Uterus (tissue), 2 donors: ENCODE measurements around the gene TRANK1.

Experiments used
- POLR2A ChIP-seq, 2 donors: fragments of 450-650 bp; IDR thresholded peaks; one replicate each; pipeline ENCODE4 v1.6.1; 2016; ENCODE audit warnings: antibody characterized with exemption in 2 of 2, mild to moderate bottlenecking in 1 of 2, moderate library complexity in 1 of 2
- TF ChIP-seq, protein P1 (sequence below), 4 experiments: fragments of 200-600 bp in 2 of 4; fragments of 450-650 bp in 2 of 4; sonication (generic) in 2 of 4; IDR thresholded peaks; one replicate each; pipeline ENCODE4 v1.5.1; 2016 to 2019; ENCODE audit warnings: antibody characterized with exemption in 4 of 4, mild to moderate bottlenecking in 2 of 4, moderate library complexity in 1 of 4

- TF ChIP-seq, protein P1, sequence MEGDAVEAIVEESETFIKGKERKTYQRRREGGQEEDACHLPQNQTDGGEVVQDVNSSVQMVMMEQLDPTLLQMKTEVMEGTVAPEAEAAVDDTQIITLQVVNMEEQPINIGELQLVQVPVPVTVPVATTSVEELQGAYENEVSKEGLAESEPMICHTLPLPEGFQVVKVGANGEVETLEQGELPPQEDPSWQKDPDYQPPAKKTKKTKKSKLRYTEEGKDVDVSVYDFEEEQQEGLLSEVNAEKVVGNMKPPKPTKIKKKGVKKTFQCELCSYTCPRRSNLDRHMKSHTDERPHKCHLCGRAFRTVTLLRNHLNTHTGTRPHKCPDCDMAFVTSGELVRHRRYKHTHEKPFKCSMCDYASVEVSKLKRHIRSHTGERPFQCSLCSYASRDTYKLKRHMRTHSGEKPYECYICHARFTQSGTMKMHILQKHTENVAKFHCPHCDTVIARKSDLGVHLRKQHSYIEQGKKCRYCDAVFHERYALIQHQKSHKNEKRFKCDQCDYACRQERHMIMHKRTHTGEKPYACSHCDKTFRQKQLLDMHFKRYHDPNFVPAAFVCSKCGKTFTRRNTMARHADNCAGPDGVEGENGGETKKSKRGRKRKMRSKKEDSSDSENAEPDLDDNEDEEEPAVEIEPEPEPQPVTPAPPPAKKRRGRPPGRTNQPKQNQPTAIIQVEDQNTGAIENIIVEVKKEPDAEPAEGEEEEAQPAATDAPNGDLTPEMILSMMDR (IDR thresholded peaks at IDR 0.05), result no peak
- TF ChIP-seq POLR2A (IDR thresholded peaks at IDR 0.05), result no peak
Observed at GRCh38 chr3:36926292-36926897, 18.5 kb downstream of the TRANK1 start.
